GM21529 (cell line): ENCODE data around the gene DISP2.

Experiments
- ATAC-seq: cut with Tn5 transposase; IDR thresholded peaks from one replicate; pipeline ENCODE4 v1.9.1; 2021; ENCODE audit not compliant: unreplicated experiment

DISP2 gene, protein sequence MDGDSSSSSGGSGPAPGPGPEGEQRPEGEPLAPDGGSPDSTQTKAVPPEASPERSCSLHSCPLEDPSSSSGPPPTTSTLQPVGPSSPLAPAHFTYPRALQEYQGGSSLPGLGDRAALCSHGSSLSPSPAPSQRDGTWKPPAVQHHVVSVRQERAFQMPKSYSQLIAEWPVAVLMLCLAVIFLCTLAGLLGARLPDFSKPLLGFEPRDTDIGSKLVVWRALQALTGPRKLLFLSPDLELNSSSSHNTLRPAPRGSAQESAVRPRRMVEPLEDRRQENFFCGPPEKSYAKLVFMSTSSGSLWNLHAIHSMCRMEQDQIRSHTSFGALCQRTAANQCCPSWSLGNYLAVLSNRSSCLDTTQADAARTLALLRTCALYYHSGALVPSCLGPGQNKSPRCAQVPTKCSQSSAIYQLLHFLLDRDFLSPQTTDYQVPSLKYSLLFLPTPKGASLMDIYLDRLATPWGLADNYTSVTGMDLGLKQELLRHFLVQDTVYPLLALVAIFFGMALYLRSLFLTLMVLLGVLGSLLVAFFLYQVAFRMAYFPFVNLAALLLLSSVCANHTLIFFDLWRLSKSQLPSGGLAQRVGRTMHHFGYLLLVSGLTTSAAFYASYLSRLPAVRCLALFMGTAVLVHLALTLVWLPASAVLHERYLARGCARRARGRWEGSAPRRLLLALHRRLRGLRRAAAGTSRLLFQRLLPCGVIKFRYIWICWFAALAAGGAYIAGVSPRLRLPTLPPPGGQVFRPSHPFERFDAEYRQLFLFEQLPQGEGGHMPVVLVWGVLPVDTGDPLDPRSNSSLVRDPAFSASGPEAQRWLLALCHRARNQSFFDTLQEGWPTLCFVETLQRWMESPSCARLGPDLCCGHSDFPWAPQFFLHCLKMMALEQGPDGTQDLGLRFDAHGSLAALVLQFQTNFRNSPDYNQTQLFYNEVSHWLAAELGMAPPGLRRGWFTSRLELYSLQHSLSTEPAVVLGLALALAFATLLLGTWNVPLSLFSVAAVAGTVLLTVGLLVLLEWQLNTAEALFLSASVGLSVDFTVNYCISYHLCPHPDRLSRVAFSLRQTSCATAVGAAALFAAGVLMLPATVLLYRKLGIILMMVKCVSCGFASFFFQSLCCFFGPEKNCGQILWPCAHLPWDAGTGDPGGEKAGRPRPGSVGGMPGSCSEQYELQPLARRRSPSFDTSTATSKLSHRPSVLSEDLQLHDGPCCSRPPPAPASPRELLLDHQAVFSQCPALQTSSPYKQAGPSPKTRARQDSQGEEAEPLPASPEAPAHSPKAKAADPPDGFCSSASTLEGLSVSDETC (N-terminal part only)

DNA sequence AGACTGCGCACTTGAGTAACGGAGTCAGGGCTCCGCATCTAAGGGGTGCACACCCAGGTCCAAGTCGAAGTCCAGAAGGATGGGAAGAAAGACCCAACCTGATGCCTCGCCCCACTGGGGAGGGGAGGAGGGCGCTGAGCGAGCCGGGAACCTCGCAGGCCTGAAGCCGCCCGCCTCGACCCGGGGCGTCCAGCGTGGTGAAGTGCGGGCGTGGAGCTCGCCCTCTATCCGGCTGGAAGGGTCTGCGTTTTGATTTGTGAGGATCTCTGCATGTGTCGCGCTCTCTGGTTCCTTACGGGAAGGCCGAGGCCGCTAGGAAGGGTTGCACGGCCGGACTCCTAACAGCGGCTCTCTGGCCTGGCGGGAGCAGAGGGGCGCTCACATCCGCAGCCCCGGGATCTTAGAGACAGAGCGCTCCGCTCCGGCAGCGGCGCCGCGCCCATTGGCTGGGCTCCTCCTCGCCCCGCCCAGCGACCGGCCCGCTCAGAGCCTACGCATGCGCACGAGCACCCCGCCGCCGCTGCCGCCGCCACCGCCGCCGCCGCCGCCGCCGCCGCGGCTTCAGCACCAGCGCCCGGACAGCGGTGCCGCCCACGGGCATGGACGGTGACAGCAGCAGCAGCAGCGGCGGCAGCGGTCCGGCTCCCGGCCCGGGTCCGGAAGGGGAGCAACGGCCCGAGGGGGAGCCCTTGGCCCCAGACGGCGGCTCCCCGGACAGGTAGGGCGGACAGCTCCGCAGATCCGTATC is at the start of gene DISP2:
TSS of gene DISP2 (plus strand) at position 497 of the 748 bp plus-strand sequence. CDS start at position 600, 103 bp downstream.
- ATAC-seq, result peak; percentile 76

DNA sequence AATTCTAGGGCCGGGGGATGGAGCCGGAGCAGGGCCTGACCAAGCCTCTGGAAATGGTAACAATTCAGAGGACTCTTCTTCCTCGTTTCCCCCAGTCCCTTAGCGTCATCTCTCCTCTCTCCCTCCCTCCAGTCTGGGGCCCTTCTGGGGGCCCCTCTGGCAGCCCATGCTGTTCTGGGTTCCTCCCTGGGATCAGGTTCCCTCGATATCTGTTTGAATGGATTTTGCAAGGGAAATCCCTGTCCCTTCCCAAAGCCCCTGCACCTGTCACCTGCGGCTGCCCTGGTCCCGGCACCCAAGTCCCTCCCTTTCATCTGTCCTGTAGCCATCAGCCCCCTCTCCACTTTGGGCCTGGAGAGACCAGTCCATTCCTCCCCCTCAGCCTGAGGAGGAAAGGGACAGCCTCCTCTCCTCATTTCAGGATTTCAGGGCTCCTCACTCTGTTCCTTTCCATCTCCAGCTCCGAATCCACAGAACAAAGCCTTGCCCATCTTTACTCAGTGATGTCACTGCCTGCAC is 48.6 kb upstream of the DISP2 start:
- ATAC-seq, result no peak

DNA sequence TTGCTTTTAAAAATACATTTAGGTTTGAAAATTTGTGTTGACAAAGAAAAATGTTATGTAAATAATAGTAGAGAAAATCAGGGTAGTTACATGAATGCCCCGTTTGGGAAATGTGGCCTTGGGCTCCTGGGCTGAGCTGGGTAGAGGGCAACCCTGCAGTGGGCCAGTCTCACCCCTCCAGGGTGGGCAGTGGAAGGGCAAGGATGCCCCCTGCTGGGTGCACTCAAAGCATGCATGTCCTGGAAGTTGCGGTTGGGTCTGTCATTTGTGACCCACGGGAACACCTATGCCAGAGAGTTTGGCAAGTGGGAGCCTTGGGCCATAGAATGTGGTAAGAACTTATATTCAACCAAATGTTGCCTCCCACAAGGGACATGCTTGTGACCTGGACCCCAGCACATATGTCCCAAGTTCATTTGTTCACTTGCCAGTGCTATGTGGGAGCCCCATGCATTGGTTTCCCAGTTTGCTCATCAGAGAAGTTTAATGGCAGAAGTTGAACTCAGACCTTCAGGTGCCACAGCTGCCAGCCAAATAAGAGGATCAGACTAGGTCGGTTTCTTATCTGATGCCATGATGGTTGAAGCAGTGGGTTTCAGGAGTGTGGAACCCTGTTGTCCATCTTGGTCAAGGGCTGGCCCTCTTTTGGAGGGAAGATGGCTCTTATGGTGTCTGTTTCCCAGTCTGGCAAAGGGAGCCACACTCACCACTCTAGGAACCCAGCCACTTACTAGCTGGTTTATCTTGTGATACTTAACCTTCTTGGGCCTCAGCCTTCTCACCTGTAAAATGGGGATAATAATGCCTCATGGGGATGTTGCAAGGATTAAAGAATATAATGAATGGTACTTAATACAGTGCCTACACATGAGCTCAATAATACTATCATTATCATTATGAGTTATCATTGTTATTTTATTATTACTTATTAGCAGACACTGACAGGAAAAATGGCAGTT is 47.7 kb upstream of the DISP2 start:
- no peak for ATAC-seq

DNA sequence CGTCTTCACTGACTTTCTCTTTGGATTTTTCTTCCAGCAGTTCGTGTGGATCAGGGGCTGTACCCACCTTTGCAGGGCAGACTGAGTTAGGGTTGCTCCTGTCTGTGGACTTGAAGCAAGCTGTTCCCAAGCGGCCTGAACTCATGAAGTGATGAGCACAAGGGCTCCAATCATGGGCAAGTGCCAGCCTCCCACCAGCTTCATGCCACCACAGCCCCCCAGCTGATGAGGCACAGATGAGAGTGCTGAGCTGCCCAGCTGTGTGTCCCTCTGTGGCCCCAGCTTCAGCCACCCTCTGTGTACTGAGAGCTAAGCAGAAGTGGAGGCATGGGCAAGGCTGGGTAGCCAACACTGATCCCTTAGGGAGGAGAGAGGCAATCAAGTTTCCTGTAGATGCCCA is 47.0 kb upstream of the DISP2 start:
- no peak for ATAC-seq

DNA sequence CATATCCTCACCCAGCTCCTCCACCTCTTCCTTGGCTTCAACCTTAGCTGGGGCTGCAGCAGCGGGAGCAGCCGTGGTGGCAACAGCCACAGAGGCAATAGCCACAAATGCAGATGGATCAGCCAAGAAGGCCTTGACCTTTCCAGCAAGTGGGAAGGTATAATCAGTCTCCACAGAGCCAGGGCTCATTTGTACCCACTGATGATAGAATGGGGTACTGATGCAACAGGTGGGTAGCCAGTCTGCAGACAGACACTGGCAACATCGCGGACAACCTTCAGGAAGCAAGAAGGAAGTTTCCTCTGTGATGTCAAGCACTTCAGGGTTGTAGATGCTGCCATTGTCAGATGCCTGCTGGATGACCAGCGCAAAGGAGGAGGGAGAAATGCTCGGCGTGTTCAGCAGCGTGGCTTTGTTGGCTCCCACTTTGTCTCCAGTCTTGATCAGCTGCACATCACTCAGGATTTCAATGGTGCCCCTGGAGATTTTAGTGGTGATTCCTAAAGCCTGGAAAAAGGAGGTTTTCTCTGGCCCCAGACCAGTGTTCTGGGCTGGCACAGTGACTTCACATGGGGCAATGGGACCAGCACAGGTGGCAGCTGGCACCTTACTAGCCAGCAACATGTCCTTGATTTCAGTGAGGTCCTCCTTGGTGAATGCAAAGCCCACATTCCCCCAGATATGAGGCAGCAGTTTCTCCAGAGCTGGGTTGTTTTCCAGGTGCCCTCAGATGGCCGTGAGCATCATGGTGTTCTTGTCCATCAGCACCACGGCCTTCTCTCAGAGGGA is 45.5 kb upstream of the DISP2 start:
- ATAC-seq, result no peak

DNA sequence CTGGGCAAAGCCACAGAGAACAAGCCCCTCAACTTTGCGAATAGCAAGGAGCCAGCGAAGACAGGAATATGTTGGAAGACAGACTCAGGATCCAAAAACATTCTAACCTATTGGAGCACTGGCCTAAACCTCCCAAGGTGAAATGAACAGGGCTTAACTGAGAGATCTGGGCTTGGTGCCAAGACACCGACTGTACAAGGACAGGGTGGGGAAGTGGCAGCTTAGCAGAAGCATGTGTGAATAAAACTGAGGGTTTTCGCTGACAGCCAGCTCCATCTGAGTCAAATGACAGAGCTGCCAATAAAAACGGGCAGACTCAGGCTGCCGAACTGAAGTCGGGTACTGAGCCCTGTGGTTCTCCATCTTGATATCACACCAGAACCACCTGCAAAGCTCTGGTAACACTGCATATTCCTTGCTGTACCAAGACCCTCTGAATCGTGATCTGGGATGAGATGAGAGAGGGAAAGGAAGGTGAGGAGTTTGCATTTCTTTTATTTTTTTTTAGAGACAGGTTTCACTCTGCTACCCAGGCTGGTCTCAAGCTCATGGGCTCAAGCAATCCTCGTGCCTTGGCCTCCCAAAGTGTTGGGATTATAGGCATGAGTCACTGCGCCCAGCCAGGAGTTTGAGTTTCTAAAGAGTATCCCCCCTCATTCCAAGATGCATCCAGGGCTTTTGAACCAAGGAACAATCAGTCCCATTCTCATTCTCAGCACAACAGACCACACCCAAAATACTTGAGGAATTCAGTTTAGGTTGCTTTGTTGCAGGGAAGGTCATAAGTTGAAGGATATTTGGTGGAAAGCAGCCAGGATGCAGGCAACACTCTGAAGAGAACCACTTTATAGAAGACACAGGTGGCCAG is 44.3 kb upstream of the DISP2 start:
- ATAC-seq, result no peak

DNA sequence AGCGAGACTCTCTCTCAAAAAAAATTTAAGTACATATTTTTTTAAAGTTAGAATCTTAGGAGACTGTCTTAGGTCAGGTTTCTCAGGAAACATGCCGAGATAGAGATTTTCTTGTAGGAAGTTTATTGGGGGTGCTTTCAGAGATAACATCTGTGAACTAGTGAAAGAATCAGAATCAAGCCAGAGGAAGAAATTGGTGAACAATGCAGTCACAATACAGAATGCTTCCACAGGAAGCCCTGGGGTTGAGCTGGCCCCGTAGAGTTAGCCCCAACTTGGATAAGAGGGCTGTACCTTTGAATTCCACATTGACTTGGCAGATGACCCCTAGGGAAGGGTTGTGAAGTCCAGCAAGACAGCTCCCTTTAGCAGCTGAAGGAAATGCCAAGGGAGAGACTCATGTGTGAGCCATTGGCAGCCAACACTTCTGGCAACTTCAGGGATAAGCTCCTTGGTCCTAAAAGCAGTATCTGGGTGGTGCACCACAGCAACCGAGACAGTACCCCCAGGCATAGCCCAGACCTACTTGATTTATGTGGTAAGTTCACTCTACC is 43.2 kb upstream of the DISP2 start:
- ATAC-seq, result no peak

DNA sequence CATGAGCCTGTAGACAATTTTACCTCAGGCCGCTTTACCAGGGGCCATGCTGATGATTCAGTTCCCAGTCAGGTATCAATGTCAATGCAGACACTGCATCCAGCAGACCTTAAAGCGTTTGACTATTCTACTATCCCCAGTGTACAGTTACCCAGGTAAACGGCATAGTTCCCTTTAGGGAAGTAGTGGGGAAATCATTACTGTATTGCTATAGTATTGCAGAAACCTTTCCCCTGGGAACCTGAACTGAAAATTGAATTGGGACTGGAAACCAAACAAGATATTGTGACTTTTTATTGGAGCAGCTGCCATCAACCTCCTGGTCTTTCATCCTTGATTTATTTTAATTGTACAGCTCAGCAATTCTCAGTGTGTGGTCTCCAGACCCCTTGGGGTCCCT is 41.1 kb upstream of the DISP2 start:
- no peak for ATAC-seq

DNA sequence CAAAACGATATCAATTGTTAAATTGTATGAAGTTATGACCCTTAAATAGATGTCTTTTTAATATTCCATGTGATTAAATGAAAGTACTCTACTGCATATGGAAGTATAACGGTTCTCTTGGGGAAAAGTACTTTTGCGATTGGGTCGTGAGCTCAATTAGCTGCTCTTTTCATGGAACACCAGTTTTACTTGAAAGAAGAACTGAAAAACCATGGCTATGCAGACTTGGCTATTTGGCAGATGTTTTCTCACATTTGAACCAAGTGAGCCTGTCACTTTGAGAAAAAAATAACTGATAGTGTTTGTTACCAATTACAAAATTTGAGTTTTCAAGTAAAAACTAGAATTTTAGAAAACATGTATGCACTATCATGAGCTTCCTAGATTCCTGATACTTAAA is 40.4 kb upstream of the DISP2 start:
- no peak for ATAC-seq

DNA sequence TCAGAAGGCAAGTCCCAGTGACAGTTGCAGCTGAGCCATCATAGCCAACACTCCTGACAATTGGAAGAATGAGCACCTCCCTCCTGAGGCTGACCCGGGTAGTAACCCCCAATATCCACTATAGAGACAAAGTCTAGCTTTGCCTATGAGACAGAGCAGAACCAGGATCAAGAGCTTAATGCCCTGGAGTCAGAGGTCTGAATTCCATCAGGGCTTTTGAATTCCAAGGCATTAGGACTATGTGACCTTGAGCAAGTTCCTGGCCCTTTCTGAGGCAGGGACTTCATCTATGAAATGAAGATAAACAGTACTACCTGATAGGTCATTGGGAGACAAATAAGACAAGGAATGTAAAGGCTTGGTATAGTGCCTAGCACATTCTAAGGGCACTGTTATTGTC is 37.6 kb upstream of the DISP2 start:
- ATAC-seq, result no peak

DNA sequence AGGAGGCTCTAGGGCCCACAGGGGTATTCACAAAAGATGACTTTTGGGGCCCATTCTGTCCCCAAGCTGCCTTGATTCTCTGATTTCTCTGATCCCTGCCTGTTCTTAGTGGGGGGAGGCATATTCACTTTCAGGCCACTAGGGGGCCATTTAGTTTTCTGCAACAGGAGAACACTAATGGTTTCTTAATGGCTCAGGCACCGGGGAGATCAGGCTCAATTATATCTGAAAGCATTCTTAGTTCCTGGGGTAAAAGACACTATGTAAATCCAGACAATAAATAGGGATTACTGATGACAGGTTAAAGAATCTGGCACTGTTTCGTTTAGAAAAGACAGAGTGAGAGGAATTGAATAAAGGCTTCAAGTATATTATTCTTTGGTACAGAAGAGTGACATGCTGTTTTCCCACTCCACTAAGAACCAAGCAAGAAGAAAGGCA is 37.1 kb upstream of the DISP2 start:
- ATAC-seq, result no peak

DNA sequence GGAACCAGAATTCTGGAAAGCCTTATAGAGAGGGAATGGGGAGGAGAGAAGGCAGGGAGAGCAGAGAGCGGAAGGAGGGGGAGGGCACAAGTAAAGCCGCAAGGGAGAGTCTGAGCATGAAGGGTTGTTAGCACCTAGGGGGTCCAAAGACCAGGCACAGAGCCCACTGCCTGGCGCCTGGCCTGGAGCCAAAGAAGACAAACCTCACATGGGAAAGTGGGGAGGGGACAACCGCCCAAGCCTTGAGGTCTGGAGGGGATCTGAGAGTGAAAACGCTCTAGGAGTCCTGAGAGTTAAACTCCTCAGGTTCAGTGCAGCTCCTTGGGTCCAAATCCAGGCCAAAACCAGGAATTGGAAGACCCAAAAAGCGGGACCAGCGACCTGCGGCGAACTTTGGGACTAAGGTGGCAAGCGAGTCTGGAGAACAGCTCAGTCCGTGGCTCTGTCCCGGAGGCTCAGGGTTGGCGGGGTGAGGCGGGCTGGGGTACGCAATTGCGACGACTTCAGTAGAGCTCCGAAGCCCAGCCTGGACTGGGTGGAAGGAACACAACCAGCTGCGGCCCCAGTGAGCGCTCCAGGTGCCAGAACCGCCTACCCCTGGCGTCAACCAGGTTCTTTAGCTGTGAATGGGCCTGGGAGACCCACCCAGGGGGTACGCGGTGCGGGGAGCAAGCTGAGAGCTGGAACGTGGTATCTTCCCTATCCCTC is 35.3 kb upstream of the DISP2 start:
- no peak for ATAC-seq

DNA sequence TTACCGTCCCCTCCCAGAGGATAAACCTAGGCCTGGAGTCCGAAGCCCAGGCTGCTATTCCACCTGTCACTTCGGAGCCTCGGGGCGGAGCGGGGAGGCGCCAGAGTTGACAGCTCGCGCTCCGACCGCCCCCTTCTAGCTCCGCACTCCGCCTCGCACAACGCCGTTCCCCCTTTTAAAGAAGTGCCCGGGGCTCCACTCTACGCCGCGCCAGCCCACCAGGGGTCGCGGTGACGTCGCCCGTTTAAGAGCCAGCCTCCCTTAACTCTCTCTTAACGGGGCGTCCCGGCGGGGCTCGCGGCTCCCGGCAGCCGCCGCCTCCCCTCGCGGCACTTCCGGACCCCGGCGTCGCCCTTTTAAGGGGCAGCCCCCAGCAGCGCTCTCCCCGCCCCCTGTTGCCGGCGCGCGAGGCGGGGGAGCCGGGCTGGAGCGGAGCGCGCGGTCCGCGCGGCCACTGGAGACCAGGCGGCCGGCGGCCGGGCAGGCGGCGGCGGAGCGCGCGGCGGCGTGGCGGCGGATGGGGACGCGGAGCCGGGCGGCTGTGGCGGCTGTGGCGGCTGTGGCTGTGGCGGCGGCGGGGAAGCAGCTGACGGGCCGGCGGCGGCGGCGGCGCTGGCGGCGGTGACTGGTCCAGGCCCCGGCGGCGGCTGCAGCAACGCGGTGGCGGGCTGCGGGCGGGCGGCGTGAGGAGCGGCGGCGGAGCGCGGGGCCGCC is 34.6 kb upstream of the DISP2 start, which contains the start of gene INAFM2:
TSS of gene INAFM2 (plus strand) at position 454 of the 714 bp plus-strand sequence. CDS start 364 bp downstream, outside the sequence.
- peak; percentile 86 for ATAC-seq

DNA sequence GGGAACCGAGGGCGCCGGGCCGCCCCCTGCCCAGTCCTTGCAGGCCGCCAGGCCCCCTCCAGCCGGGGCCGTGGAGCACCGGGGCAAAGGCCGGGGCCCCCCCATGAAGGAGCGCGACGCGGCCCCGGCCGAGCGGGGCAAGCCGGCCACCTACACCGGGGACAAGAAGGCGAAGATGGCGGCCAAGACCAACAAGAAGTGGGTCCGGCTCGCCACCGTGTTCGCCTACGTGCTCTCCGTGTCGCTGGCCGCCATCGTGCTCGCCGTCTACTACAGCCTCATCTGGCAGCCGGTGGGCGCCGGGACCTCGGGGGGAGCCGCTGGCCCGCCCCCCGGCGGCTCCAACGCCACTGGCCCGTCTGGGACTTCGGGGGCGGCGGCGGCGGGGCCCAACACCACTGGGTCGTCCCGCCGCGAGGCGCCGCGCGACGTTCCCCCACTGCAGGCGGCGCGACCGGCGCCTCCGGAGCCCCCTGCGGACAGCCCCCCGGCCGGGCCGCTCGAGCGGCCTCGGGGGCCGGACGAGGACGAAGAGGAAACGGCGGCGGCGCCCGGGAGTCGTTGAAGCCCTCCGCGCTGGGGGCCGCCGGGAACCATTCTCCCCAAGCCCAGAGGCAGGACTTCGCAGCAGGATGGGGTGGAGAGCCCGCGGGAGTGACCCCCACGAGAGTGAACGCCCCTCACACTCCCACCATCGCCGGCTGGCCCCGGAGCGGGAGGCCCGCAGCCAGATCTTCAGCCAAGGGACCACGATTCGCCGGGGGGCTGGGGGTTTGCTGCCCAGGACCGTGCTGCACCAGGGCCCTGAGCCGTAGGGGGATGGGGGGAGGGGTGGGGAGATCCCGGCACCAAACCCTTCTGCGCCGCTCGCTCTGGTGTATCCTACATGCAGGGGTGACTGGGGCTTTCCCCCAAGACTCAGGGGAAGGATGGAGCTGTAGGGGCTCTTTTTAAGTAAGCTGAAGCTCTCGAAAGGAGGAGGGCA is 33.8 kb upstream of the DISP2 start:
- ATAC-seq, result peak; percentile 4
